NCI-H146 treated with DMSO at 0.1 percent for 48 hours (cell line): Measurements from ENCODE around the gene FARS2.
"Not testable (repeated sequence)": the region's sequence is repeated elsewhere in the genome, so short reads cannot be mapped to it uniquely, and the experiment has no call there.

Source experiments
- DNase-seq: peaks from one replicate; lab custom pipeline; 2025; ENCODE audit not compliant: unreplicated experiment; lab: John Stamatoyannopoulos, UW

FARS2 gene

DNA sequence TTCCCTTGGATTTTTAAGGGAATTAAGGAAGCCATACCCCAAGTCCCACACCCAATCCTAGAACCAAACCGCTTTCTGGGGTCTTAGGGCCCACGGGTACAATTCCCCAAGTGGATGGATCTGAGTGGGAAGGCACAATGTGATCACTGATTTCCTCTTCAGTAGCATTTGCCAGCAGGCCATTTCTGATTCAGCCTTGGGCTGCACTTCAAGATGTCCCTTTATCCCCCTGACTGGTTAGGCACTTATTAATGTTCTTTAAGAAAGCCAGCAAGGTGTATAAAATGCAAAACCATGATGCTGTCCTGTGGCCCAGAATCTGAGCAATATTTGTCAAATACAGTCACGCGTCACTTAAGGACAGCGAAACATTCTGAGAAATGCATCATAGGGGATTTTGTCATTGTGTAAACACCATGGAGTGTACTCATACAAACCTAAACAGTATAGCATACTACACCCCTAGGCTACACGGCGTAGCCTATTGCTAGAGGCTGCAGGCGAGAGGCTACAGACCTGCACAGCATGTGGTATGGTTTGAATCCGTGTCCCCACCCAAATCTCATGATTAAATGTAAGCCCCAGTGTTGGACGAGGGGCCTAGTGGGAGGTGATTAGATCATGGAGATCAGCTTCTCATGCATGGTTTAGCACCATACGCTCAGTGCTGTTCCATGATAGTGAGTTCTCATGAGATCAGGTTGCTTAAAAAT is 511.3 kb downstream of the FARS2 start:
- no peak for DNase-seq

DNA sequence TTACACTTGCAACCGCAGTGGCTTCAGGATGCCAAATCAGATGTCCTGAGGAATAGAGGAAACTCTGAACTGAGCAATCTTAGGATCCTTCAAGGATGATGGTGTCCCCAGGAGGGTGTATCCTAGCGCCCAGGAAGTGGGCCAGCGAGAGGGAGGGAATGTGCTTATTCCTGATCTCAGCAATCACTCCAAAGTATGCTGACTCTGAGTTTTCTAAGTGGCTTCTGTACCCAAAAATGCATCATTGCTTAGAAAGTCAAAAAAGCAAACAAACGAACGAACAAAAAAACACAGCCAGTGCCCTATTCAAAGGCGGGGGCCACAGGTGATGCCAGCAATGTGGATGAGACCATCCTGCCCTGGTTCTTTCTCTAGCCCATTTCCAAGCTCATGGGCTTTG is 514.8 kb downstream of the FARS2 start:
- DNase-seq, result no peak

DNA sequence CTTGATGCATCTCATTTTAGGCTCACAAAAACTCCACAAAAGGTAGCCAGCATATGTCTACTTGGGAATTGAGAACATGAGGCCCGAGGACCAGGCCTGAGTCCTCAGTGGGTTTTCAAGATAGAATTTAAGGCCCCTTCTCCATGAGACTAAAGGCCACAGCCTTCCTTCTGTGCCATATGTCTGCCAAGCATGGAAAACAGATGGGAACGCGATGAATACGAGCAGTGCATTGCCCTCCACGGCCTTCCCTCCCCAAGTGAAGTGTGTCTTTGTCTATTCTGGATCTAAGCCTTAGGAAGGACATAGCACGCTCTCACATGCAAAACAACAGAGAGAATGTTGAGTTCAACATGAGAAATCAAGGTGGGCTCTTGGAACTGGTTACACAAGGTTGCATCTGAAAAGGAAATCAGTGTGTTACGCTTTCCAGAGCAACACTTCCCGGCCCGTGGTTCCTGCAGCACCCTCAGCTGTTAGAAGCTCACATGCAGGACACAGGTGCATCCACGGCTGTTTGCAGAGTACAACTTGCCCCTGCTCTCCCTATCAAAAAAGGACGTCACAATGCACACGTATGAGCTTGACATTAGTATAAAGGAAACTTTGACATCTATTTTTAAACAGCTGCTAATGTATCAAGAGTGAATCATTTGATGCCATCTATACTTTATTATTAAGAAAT is 515.5 kb downstream of the FARS2 start:
- no peak for DNase-seq

DNA sequence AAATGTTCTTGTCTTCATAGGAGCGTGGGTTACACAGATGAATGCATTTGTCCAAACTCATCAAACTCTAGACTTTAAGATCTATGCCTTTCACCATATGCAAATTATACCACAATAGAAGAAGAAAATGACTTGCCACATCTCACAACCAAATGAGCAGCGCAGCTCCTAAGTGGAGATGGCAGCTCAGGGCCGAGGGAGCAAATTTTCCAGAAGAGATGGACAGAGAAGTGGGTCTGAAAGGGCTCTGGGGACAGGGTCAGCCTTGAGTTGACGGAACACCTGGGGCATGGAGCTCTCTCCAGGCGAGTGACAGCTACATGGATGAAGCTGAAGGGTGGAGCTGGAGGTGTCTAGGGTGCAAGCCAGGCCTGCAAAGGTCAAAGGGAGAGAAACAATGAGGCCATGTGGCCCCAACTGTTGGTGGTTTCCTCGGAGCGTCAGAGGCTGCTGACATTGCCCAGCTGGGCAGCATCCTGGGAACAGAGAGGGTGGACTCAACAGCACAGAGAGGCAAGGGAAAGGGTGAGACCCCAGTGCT is 517.1 kb downstream of the FARS2 start:
- DNase-seq, result no peak

DNA sequence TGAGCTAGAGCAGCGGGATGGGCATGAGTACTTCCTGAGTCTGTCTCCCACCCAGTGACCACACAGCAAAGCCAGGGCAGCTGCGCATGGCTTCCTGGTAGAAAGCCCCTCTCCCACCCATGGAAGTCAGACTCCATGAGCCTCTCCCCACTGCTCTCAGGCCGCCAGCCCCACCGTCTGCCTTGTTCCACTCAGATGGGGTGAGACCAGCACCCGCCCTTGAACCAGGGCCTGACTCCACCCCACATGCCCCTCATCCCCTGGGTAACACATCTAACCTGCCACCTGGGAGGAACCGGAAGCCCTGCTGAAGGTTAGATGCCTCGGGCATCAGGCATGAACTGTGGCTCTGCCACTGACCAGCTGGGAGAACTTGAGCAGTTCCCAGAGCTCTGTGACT is 517.6 kb downstream of the FARS2 start:
- DNase-seq, result no peak

DNA sequence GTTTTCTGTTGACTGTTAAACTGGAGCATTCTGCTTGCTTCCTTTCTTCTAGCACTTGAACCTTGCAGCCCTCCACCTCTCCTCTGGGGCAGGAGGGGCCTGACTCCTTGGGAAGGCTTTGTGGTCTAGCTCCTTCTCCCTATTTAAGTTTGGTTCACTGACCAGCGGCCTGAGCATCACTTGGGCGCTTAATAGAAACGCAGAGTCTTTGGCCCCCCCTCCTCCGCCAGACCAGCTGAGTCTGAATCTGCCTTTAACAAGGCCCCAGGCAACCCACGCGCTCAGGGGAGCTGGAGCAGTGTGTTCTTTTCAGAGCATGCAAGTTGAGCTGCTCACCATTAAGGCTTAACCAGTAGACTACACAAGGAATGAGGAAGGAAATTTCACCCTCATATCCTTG is 519.7 kb downstream of the FARS2 start:
- no peak for DNase-seq

DNA sequence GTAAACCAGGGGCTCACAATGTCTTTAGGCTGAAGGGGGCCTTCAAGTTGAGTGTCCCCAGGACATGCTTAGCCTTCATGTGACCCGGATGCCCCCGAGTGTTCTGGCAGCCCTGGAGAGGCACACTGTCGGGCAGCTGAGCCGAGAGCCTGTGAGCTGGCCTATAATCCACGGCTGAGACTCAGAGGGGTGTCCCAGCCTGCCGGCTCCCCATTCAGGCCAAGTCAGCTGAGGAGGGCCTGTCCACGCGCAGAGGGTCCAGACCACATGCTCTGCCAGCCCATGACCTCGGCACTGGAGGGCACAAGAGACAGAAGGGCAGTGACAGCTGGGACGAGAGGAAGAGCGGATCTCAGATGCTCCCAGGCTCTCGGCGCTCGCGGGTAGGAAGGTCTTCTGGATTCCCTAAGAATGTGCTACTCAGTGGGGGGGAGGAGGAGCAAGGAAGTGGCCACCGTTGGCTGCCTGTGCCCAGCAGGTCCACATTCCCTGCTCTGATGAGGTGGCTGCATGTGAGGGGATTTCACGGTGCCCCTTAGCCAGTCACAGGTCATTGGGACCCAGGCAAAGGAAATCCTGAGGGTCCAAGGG is 520.7 kb downstream of the FARS2 start:
- DNase-seq, result no peak

DNA sequence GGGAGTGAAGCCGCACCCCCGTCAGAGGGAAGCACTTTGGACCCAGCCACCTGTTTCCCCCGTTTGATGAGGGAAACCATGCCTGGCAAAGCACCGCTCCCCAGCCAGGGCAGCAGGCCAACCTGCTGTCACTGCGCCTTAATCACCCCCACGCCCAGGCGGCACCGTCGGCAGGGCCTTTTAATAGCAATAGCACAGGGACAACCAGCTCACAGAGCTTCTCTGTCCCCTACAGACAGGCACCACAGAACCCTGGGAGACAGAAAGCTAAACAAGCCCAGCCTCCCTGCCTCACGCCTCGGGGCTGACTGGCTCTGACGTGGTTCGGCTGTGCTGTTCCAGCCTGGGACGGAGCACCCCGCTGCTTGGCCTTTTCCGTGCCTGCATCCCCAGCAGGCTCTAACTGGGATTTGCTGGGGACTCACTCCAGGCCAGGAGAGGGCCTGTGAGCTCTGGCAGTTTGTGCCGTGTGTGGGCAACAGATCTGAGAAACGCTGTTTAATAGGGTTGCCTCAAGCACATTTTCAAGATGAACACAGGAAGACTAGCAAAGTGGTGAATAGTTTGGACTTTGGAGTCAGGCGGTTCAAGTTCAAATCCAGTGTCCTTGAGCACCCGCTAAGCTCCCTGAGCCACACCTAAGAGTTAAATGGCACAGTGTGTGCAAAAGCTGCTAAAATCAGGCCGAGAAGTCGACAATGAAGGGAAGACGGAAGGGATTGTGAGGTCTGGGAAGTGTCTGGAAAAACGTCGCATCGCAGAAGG is 521.7 kb downstream of the FARS2 start:
- no peak for DNase-seq

DNA sequence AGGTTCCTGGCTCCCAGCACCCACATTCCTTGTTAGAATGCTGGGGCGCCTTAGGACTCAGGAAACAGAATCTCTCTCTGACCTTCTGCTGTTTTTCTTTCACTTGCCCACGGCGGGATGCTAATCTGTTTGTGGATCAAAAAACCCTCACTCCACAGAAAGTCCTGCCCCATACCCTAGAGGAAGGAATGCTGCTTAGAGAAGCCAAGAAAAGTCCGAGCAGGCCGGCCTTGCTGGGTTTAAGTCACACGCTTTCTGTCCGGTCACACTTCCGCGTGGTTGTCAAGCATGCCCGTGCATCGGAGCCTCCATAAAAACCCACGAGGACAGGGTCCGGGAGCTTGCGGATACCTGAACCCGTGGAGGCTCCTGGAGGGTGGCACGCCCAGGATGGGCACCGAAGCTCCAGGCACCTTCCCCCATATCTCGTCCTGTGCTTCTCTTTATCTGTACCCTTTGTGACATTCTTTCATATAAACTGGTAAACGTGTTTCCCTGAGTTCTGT is 522.3 kb downstream of the FARS2 start:
- DNase-seq, result no peak

DNA sequence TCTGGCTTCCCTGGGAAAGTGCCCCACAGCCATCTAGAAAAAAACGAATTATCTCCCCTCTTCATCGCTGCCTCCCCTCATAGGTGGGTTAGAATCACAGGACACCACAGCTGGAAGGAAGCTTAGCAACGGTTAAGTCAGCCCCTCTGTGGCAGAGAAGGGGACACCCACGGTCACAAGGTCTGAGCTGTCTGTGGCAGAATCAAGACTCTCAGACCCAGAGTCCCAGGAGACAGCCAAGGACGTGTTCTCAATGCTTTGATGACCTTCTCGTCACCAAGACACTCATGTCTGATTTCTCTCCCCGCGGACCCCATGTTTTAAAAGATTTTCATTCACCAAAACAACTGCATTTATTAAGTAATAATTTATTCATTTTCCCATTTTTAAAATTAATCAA is 523.9 kb downstream of the FARS2 start:
- DNase-seq, result no peak

DNA sequence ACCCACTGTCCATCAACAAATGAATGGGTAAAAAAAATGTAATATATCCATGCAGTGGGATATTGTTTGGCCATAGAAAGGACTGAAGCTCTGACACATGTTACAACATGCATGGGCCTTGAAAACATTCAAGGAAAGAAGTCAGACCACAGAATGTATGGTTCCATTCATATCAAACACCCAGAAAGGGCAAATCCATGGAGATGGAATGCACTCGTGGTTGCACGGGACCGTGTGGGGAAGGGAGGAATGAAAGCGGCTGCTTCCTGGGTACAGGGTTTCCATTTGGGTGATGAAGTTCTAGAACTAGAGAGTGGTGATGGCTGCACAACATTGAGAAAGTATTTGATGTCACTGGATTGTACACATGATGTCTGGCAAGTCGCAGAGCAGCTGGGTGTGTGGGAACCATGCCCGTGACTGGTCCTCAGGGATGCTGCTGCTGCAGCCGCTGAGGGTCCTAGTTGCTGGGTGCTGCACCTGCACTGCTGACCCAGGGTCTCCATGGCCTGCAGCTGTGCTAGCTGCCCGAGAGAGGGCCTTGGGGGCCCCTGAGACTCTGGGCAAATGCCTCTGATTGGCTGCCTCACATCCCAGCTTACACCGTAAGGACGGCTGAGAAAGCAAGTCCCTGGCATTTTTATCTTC is 525.1 kb downstream of the FARS2 start:
- no peak for DNase-seq

DNA sequence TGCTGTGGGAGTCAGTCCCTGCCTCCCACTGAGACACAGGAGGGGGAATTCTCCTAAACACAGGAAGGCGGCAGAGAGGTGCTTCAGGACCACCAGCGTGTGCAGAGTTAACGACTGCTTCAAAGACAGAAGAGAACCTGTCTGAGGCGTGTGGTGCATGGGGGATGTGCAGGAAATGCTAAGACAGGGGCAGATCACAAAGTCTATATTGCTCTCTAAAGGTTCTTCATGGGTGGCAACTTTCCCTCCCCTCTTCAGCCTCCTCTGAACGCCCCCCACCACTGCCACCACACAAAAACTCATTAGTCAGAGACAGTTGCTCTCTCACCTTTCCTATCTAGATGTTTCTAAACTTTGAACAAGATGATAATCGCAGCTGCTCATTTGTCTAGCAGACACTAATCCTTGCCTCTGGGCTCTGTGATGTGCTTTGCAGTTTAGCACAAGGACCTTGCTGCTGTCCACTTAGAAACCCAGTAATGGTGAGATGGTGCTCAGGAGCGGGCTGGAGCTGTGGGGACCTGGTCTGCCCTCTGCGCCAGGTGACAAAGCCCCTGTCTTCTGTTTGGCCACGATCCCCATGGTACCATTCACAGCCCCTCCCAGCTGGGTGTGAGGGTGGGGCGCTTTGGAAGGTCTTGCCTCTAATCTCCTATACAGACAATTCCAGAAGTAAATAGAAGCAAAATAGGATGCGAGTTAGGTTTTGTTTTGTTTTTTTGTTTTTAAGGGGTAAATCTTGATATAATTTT is 525.8 kb downstream of the FARS2 start:
- DNase-seq, result no peak

DNA sequence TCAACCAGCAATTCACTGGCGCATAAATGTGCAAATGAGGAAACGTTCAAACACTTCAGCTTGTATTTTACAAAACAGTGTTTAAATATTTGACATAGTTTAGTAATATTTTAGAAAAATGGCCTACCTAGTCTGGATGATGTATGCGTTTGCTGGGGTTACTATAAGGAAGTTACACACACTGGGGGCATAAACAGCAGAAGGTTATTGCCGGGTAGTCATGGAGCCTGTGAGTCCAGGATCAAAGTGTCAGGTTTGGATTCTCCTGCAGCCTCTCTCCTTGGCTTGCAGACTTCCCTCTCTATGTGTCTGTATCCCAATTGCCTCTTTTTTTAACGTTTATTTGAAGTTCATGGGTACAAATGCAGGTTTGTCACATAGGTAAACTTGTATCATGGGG is 528.1 kb downstream of the FARS2 start:
- DNase-seq, result not testable (repeated sequence)

DNA sequence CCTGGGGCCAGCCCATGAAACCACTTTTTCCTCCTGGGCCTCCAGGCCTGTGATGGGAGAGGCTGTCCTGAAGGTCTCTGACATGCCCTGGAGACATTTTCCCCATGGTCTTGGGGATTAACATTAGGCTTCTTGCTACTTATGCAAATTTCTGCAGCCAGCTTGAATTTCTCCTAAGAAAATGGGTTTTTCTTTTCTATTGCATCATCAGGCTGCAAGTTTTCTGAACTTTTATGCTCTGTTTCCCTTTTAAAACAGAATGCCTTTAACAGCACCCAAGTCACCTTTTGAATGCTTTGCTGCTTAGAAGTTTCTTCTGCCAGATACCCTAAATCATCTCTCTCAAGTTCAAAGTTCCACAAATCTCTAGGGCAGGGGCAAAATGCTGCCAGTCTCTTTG is 535.2 kb downstream of the FARS2 start:
- not testable (repeated sequence) for DNase-seq

DNA sequence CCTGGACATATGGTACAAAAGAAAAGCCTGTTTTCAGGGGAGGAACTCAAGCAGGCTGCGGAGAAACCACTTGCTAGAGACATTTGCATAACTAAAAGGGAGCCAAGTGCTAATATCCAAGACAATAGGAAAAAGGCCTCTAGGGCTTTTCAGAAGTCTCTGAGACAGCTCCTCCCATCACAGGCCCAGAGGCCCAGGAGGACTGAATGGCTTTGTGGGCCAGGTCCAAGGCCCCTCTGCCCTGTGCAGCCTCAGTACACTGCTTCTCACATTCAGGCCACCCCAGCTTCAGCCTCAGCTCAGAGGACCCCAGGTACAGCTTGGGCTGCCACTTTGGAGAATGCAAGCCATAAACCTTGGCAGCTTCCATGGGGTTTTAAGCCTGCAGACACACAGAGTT is 545.1 kb downstream of the FARS2 start:
- DNase-seq, result not testable (repeated sequence)

DNA sequence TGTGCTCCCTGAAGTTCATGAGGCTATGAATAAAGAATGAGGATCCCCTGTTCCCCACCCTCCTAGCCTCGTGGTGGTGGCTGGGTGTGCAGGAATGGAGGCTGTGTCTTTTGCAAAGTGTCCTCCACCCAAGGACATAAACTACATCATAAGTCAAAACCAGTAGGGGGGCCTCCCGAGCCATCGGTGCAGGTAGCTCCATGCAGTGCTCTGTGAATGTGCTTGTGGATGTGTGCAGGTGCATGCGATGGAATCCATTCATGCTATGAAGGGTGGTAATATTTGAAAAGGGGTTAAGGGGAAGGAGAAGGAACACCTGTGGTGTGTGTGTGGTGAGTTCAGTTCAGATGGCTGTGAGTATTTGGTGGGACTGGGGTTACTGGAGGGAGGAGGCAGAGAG is 548.1 kb downstream of the FARS2 start:
- DNase-seq, result no peak

DNA sequence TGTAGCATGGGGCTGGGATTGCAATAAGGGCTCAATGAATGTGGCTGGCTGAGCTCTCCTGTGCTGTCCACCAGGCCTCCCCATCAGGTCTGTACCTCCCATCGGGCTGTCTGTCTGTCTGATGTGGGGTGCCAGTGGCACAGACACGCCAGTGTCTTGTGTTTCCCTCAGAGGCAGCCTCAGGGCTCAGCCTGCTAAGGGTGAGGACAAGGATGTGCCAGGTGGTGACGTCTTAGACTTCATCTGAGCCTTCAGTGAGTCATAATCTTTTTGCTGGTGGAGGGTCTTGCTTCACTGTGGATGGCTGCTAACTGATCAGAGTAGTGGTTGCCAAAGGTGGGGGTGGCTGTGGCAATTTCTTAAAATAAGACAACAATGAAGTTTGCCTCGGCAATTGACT is 550.7 kb downstream of the FARS2 start:
- DNase-seq, result no peak

DNA sequence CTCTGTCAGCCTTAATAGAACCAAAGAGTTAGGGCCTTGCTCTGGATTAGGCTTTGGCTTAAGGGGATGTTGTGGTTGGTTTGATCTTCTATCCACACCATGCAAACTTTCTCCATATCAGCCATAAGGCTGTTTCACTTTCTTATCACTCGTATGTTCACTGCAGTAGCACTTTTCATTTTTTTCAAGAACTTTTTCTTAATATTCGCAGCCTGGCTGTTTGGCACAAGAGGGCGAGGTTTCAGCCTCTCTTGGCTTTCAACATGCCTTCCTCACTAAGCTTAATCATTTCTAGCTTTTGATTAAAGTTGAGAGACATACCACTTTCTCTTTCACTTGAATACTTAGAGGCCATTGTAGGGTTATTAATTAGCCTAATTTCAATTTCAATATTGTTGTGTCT is 552.3 kb downstream of the FARS2 start:
- DNase-seq, result no peak

DNA sequence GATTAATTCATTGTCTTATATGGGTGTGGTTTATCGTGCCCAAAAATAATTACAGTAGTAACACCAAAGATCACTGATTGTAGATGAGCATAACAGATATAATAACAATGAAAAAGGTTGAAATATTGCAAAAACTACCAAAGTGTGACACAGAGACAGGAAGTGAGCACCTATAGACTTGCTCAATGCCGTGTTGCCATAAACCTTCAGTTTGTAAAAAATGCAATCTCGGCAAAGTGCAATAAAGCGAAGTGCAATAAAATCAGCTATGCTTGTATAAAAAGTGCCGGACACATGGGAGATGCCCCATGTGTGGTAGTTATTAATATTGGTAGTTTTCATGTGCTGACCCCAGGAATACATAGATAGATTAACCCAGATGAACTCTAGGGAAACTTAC is 552.8 kb downstream of the FARS2 start:
- DNase-seq, result no peak

DNA sequence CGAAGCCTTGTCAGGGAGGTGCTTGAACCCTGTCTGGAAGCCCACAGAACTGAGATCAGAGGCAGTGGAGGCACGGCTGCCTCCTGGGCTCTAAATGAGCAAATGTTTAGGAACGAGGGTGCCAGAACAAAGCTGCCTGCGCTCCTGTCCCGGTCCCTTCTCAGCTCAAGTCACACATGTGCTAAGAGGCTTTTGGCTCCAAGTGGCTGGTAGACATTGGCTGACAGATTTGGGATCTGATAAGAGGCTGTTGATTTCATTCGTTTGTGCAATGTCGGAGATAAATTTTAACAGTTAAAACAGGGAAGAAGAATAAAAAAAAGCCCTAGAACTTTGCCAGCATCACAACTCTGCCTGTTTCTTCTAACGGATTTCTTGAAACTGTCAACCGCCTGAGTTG is 553.6 kb downstream of the FARS2 start:
- DNase-seq, result no peak
